ENCODE data around the gene KCTD7.
"Not testable (repeated sequence)": the region's sequence is repeated elsewhere in the genome, so short reads cannot be mapped to it uniquely, and the experiment has no call there.

KCTD7 gene

GRCh38 chr7:66654275-66655112 lies 25.8 kb downstream of the KCTD7 start:
- peak; percentile 92 for DNase-seq (ENCODE audit: low read depth)

DNA sequence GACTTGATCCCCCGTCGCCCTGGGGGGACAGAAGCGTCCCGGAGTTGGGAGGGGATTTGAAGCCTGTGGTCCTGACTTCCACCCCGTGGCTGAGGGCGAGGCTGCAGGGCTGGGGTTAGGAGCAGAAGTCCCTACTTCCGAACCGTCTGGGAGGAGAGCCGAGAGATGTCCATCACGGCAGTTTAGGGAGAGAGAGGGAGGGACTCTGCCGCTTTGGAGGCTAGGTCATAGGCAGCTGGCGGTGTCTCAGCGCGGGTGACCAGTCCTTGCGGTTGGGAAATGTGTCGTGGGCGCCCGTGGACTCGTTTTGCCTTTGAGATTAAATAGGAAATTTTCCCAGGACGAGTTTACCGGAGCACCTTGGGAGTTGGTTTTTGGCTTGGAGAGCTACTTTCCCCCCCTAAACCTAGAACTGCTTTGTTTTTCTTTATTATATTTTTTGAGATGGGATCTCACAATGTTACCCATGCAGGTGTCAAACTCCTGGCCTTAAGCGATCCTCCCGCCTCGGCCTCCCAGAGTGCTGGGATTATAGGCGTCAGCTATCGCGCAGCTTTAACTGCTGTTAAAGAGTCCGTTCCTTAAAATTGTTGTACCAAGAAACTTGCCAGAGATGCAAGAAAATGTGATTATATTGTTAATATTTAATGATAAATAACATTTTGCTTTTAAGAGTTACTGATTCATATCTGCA lies 26.6 kb downstream of the KCTD7 start:
- DNase-seq (ENCODE audit: low read depth), result not testable (repeated sequence)

DNA sequence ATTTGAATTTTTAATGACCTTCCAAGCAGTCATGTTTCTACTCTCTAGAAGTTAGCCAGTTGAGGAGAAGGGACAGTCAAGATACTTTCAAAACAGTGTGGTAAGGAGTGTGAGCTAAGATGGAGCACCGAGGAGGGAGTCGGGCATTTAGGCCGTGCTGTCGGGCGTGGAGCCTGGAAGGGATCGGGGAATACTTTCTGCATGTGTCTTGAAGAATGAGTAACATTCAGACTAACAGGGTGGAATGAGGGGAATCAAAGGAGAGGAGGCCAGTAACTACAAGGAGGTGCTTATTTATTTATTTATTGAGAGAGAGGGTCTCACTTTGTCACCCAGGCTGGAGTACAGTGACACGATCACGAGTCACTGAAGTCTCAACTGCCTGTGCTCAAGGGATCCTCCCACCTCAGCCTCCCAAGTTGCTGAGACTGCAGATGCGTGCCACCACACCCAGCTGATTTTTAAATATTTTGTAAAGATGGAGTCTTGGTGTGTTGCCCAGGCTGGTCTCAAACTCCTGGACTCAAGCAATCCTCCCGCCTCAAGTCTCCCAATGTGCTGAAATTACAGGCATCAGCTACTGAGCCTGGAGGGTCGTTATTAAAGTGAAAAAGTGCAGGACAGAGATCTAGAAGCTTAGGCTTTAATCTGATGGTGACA lies 27.3 kb downstream of the KCTD7 start:
- DNase-seq (ENCODE audit: low read depth), result not testable (repeated sequence)

GRCh38 chr7:66657798-66658197 lies 29.1 kb downstream of the KCTD7 start:
- DNase-seq (ENCODE audit: low read depth), result no peak

DNA sequence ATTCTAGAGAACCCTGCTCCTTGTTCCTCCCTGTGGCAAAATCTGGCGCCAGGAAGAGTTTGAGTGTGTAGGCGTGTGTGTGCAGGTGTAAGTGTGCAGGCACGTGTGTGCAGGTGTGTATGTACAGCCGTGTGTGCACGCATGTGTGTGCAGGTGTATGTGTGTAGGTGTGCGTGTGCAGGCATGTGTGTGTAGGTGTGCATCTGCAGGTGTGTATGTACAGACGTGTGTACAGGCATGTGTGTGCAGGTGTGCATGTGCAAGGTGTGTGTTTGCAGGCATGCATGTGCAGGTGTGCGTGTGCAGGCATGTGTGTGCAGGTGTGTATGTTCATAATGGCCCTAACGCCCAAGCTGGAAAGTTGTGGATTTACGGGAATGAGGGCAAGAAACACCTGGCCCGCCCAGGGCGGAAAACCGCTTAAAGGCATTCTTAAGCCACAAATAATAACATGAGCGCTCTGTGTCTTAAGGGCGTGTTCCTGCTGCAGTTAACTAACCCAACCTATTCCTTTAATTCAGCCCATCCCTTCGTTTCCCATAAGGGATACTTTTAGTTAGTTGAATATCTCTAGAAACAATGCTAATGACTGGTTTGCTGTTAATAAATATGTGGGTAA lies 34.1 kb downstream of the KCTD7 start:
- no peak for DNase-seq (ENCODE audit: low read depth)

DNA sequence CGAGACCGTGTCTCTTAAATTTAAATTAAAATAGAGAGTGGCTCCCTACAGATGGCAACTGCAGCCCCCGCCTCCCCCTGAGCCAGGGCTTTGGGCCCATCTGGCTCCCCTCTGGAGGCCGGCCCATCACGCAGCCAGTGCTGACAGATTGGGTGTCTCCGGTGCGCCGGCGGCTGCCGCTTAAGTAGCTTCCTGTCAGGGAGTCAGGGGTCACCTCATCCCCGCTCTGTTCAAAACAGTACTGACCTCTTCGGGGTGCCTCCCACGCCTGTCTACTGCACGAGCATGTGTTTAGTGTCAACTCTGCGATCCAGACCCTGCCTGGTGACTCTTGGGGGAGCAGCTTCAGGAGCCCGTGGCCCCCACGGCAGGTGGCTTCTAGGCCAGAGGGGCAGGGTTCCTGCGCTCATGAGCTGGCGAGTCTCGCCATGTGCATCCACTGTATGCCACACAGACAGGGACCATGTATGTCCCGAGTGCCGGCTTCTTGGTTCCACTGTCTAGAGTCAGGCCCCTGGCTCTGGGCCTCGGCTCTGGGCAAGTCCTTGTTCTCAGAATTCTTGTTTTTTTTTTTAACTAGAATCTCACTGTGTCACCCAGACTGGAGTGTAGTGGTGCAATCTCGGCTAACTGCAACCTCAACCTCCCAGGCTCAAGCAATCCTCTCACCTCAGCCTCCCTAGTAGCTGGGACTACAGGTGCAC lies 36.1 kb downstream of the KCTD7 start:
- DNase-seq (ENCODE audit: low read depth), result no peak

DNA sequence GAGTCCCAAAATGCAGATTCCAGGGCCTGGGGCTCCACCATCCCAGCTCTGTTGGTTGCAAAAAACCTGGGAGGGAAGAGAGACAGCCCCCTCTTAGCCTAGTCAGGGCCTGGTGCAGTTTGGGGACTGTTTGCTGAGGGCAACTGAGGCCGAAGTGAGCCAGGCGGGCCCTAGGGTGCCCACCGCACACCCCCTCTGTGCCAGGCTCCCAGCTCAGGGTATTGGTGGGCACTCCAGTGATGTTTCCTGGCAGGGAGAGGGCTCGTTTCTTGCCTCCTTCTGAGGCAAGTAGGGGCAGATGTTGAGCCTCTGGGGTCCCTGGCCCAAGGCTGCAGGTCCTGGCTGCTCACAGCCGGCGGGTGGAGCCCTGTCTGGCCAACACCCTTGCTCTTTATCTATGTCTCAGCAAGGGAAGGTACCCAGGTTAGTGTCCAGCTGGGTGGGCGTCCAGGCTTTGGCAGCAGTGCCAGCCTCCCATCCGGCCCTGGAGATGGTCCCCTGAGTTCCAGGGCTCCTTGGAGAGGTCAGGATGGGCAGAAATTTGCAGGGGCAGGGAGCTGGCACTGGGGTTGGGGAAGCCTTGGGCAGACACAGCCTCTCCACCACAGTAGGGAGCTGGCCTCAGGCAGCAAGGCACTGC lies 37.8 kb downstream of the KCTD7 start:
- DNase-seq (ENCODE audit: low read depth), result no peak

- no peak for DNase-seq (ENCODE audit: low read depth)
Measured at GRCh38 chr7:66667023-66667728, 38.5 kb downstream of the KCTD7 start.

DNA sequence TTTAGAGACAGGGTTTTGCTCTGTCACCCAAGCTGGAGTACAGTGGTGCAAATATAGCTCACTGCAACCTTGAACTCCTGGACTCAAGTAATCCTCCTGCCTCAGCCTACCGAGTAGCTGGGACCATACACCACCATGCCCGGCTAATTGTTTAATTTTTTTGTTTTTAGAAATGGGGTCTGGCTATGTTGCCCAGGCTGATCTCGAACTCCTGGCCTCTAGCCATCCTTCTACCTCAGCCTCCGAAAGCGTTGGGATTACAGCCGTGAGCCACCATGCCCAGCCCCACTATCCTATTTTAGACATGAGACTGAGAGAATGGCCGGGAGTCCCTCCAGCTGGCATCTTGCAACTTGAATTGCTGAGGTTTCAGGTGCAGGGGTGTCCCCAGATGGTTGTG lies 39.4 kb downstream of the KCTD7 start:
- no peak for DNase-seq (ENCODE audit: low read depth)

DNA sequence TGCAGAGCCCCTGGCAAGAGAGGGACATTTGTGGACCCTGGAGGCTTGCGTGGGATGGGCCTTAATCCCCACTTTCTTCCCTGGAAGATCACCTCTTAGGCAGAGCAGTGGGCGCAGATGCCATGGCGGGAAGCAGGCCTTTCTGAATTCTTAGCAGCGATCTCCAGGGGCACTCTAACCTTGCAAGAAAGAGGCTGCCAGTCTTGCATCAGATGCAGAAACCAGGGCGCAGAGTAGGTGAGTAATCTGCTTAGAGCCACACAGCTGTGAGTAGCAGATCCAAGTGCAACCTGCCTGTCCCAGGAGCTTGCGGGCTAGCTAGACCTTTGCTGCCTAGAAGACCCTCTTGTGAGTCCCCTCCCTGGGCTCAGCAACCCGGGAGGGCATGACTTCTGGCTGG lies 40.0 kb downstream of the KCTD7 start:
- no peak for DNase-seq (ENCODE audit: low read depth)

- DNase-seq (ENCODE audit: low read depth), result no peak
Measured at GRCh38 chr7:66669088-66669487, 40.4 kb downstream of the KCTD7 start.

GRCh38 chr7:66669496-66669895 lies 40.8 kb downstream of the KCTD7 start:
- no peak for DNase-seq (ENCODE audit: low read depth)

- DNase-seq (ENCODE audit: low read depth), result no peak
Measured at GRCh38 chr7:66671034-66671433, 42.4 kb downstream of the KCTD7 start.

- not testable (repeated sequence) for DNase-seq (ENCODE audit: low read depth)
Measured at GRCh38 chr7:66671486-66671885, 42.8 kb downstream of the KCTD7 start.

DNA sequence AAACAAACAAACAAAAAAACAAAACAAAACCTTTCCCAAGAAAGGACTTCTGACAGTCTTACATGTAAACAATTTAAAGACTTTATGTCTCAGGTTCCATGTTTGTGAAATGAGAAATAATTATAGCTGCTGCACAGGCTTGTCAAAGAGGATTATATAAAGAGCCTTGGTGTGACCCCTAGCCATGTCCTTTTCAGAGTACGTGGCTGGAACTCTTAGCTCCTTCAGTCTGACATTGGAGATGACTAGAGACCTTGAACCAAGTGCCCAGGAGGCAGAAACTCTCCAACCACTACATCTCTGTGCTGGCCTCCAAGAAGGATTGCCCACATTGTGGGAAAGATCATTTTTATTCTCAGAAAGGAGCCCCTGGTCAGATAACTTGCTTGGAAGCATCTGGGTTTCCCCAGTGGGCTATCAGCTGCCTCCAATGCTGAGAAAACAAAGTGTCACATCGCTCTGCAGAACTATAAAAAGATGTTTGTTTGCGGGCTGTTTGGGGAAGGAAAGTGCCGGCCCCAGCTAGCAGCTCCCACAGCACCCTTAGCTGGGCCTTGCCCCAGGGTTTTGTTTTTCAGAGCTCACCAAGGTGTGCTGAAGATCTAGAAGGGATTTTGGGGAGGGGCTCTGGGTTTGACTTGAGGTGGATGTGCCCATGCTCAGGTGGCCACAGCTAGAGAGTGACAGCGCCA lies 43.9 kb downstream of the KCTD7 start:
- not testable (repeated sequence) for DNase-seq (ENCODE audit: low read depth)

- not testable (repeated sequence) for DNase-seq (ENCODE audit: low read depth)
Measured at GRCh38 chr7:66673124-66673640, 44.5 kb downstream of the KCTD7 start.

DNA sequence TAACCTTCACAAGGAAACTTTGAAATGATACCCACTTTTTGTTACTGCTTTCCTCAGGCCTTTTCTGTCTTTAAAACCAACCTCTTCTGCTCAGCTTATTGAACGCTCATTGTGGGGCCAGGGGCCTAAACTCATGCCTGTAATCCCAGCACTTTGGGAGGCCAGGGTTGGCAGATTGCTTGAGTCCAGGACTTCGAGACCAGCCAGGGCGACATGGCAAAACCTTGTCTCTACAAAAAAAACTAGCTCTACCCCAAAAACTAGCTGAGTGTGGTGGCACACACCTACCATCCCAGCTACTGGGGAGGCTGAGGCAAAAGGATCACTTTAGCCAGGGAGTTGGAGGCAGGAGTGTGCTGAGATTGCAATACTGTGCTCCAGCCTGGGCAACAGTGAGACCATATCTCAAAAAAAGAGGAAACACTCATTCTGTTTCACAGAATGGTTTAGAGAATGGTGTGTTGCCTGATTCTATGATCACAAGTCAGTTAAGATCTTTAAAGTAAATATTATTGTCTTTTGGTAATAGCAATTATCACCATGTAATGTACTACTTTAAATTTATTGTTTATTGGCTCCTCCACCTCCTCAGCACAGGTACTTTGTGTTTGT lies 51.1 kb downstream of the KCTD7 start:
- no peak for DNase-seq (ENCODE audit: low read depth)

DNA sequence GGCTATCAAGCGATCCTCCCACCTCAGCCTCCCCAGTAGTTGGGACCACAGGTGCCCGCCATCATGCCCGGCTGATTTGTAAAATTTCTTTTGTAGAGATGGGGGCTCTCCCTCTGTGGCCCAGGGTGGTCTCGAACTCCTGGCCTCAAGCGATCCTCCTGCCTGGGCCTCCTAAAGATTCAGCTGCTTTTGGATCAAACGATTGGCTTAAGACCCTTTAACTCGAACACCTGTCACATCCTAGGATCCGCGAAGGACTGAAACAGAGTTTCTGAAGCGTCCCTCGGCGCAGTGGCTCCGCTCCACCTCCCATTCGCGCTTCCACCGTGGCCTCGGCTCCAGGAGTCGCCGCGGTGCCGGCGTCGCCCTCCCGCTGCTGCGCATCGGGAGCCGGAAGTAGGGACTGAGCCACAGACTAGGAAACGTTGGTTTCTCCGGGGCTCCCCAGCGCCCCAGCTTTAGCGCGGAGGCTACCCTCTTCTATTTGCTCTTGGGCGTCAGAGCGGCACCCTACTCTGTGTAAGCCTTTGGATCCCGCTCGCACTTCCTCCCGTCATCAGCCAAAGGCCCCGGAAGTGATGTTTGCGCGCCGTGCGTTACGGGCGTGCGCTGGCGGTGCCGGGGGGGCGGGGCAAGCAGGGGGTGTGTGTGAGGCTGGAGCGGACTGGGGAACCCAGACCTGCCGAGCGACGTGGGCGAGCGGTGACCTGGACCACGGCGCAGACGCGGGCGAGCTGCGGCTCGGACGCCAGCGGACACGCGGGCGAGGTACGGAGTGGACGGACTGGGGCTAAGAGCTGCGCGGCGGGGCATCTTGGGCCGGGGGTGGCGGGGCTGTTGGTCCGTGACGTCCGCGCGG lies 53.0 kb downstream of the KCTD7 start:
- DNase-seq (ENCODE audit: low read depth), result peak; percentile 77
